SK-MEL-5 (cell line): ENCODE measurements around the gene GPR18. TPM values are rescaled to one million over a fixed set of nuclear protein-coding genes. Genes with fewer than 3 reads are reported as not detected.
"Not testable (repeated sequence)": the region's sequence is repeated elsewhere in the genome, so short reads cannot be mapped to it uniquely, and the experiment has no call there.

Source experiments
- DNase-seq: peaks from one replicate; pipeline ENCODE4 v3.0.0-alpha.2; 2016; ENCODE audit warnings: low read depth, low spot score
- in situ Hi-C: cut with HindIII; loops from 2 replicates; pipeline ENCODE4 v1.10.0; 2016; ENCODE audit warnings: low sequenced_read_pairs, high pct_unique_total_duplicates, low pct_unique_long_range_greater_than_20kb
- total RNA-seq: library from RNA; depleted of rRNA; stranded (reverse); fragments of >200 nt; shearing (Covaris generic); gene quantifications from 2 replicates; pipeline ENCODE4 v1.2.3, GENCODE V29; 2014

Gene GPR18
- total RNA-seq, 1 experiment from 2014 or later, result 0.37 TPM

GRCh38 chr13:99224021-99224420 is 34.2 kb downstream of the GPR18 start:
- in situ Hi-C loops, result no loop called here
- no peak for DNase-seq

- DNase-seq, result no peak
- in situ Hi-C loops, result no loop called here
These were observed 34.6 kb downstream of the GPR18 start for GRCh38 chr13:99223587-99223986.

- in situ Hi-C loops, result no loop called here
- DNase-seq, result no peak
These were observed 36.5 kb downstream of the GPR18 start for GRCh38 chr13:99221567-99222239.

GRCh38 chr13:99220199-99220935 is 37.8 kb downstream of the GPR18 start:
- in situ Hi-C loops, result no loop called here

GRCh38 chr13:99218969-99219368 is 39.2 kb downstream of the GPR18 start:
- no peak for DNase-seq
- in situ Hi-C loops, result no loop called here

More at GRCh38 chr13:99220199-99220935, 37.8 kb downstream of the GPR18 start:
- DNase-seq, result no peak

GRCh38 chr13:99218545-99218944 is 39.6 kb downstream of the GPR18 start:
- no peak for DNase-seq
- in situ Hi-C loops, result no loop called here

- in situ Hi-C loops, result no loop called here
- DNase-seq, result no peak
These were observed 40.1 kb downstream of the GPR18 start for GRCh38 chr13:99218126-99218525.

- in situ Hi-C loops, result no loop called here
- DNase-seq, result no peak
These were observed 40.6 kb downstream of the GPR18 start for GRCh38 chr13:99217461-99218110.

GRCh38 chr13:99215184-99215830 is 42.9 kb downstream of the GPR18 start:
- in situ Hi-C loops, result no loop called here
- DNase-seq, result no peak

- in situ Hi-C loops, result no loop called here
- no peak for DNase-seq
These were observed 43.4 kb downstream of the GPR18 start for GRCh38 chr13:99214731-99215130.

- in situ Hi-C loops, result no loop called here
- no peak for DNase-seq
These were observed 43.9 kb downstream of the GPR18 start for GRCh38 chr13:99214232-99214631.

GRCh38 chr13:99211421-99212035 is 46.7 kb downstream of the GPR18 start:
- in situ Hi-C loops, result no loop called here
- DNase-seq, result no peak

- in situ Hi-C loops, DNase-seq: not testable (repeated sequence)
These were observed 47.6 kb downstream of the GPR18 start for GRCh38 chr13:99210627-99211026.

GRCh38 chr13:99208845-99209527 is 49.2 kb downstream of the GPR18 start:
- DNase-seq, result no peak
- in situ Hi-C loops, result no loop called here

- no peak for DNase-seq
- in situ Hi-C loops, result no loop called here
These were observed 50.0 kb downstream of the GPR18 start for GRCh38 chr13:99208185-99208584.

- in situ Hi-C loops, result no loop called here
These were observed 50.7 kb downstream of the GPR18 start for GRCh38 chr13:99207511-99207910.

GRCh38 chr13:99206873-99207272 is 51.3 kb downstream of the GPR18 start:
- no peak for DNase-seq

More at GRCh38 chr13:99207511-99207910, 50.7 kb downstream of the GPR18 start:
- DNase-seq, result no peak

More at GRCh38 chr13:99206873-99207272, 51.3 kb downstream of the GPR18 start:
- in situ Hi-C loops, result no loop called here
